ENCODE data around the gene PKD1.
"Not testable (repeated sequence)": the region's sequence is repeated elsewhere in the genome, so short reads cannot be mapped to it uniquely, and the experiment has no call there.

PKD1 gene

GRCh38 chr16:2101581-2101980 lies 34.1 kb downstream of the PKD1 start:
- not testable (repeated sequence) for H3K27me3 Mint-ChIP-seq; H3K36me3 Mint-ChIP-seq; H3K9me3 Mint-ChIP-seq (ENCODE audit: low read depth); H3K27ac Mint-ChIP-seq; H3K4me1 Mint-ChIP-seq (ENCODE audit: low read depth); H3K4me3 Mint-ChIP-seq

DNA sequence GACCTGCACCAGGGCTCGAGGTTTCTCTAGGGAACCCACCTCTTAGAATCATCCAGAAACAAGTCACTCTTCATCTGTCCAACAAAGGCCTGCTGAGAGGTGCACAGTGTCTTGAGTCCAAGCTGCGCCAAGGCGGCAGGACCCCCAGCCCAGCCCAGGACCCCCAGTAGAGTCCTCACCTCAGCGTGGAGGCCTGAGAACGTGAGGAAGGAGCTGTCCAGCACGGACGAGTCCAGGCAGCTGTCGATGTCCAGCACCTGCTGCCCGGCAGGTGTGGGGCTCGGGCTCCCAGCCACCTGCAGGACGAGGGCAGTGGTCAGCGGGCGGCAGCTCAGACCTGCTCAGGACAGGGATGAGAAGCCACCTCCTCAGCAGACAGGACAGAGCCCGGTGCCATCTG lies 38.0 kb downstream of the PKD1 start:
- not testable (repeated sequence) for H3K4me3 Mint-ChIP-seq; H3K9me3 Mint-ChIP-seq (ENCODE audit: low read depth); H3K27me3 Mint-ChIP-seq; H3K27ac Mint-ChIP-seq; H3K36me3 Mint-ChIP-seq; H3K4me1 Mint-ChIP-seq (ENCODE audit: low read depth)

- H3K27me3 Mint-ChIP-seq, result no peaks in the 10 kb centered on the region
- no peak overlapping the region for H3K27ac Mint-ChIP-seq
- no peak overlapping the region for H3K4me3 Mint-ChIP-seq
- H3K4me1 Mint-ChIP-seq (ENCODE audit: low read depth), result no peaks in the 10 kb centered on the region
- H3K9me3 Mint-ChIP-seq (ENCODE audit: low read depth), result no peaks in the 10 kb centered on the region
- no peaks in the 10 kb centered on the region for H3K36me3 Mint-ChIP-seq
These were observed 38.7 kb downstream of the PKD1 start for GRCh38 chr16:2096853-2097595.

- no peaks in the 10 kb centered on the region for H3K36me3 Mint-ChIP-seq
- H3K27me3 Mint-ChIP-seq, result no peaks in the 10 kb centered on the region
- H3K4me3 Mint-ChIP-seq, result no peak overlapping the region
- no peaks in the 10 kb centered on the region for H3K9me3 Mint-ChIP-seq (ENCODE audit: low read depth)
- no peaks in the 10 kb centered on the region for H3K4me1 Mint-ChIP-seq (ENCODE audit: low read depth)
- no peak overlapping the region for H3K27ac Mint-ChIP-seq
These were observed 39.6 kb downstream of the PKD1 start for GRCh38 chr16:2095918-2096582.

DNA sequence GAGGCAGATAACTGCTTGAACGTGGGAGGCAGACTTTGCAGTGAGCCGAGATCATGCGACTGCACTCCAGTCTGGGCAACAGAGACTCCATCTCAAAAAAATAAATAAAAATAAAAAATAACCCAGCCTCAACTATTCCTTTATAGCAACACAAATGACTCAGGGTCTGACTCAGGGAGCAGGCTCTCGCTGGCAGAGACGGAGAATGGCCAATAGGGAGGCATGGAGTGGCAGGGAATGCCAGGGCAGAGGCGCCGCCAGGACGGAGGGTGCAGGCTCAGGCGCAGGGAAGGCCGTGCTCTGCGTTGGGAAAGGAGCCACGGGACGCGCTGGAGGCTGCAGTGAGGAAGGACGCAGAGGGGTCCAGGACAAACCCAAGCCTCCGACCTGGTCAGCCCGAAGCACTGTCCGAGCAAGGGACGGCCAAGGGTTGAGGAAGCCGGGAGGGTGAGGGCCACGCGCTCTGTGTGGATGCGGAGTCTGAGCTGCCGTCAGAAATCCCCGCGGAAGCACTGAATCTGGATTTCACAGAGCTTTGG lies 40.3 kb downstream of the PKD1 start:
- Mint-ChIP-seq H3K4me3 (no peak overlapping the region), H3K36me3 (no peaks in the 10 kb centered on the region), H3K9me3 (ENCODE audit: low read depth) (no peaks in the 10 kb centered on the region), H3K27ac (no peak overlapping the region), H3K27me3 (no peaks in the 10 kb centered on the region), H3K4me1 (ENCODE audit: low read depth) (no peaks in the 10 kb centered on the region)

- no peak overlapping the region for H3K27ac Mint-ChIP-seq
- no peak overlapping the region for H3K4me3 Mint-ChIP-seq
- H3K27me3 Mint-ChIP-seq, result no peaks in the 10 kb centered on the region
- H3K4me1 Mint-ChIP-seq (ENCODE audit: low read depth), result no peaks in the 10 kb centered on the region
- H3K36me3 Mint-ChIP-seq, result no peaks in the 10 kb centered on the region
- H3K9me3 Mint-ChIP-seq (ENCODE audit: low read depth), result no peaks in the 10 kb centered on the region
These were observed 41.9 kb downstream of the PKD1 start for GRCh38 chr16:2093793-2094192.

DNA sequence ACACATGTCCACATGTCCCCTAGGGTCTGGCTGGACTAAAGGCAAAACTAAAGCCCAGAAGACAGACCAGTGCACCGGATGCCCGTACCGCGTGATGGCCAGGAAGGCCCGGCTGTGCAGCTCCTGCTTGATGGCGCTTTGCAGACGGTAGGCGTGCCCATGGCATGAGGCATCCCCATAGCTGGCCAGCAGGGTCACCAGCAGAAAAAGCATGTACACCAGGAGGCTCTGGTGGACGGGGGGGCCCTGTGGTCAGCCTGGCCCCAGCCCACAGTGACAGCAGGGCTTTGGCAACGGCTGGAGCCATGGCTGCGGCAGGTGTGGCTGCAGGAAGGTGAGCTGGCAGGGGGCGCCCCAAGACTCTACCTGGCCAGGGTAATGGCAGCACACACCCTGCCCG lies 42.8 kb downstream of the PKD1 start:
- no peaks in the 10 kb centered on the region for H3K4me1 Mint-ChIP-seq (ENCODE audit: low read depth)
- no peaks in the 10 kb centered on the region for H3K27me3 Mint-ChIP-seq
- H3K36me3 Mint-ChIP-seq, result no peaks in the 10 kb centered on the region
- no peaks in the 10 kb centered on the region for H3K9me3 Mint-ChIP-seq (ENCODE audit: low read depth)
- H3K4me3 Mint-ChIP-seq, result no peak overlapping the region
- H3K27ac Mint-ChIP-seq, result no peak overlapping the region

GRCh38 chr16:2092256-2092620 lies 43.5 kb downstream of the PKD1 start:
- no peaks in the 10 kb centered on the region for H3K36me3 Mint-ChIP-seq

GRCh38 chr16:2091547-2092255 lies 44.0 kb downstream of the PKD1 start:
- Mint-ChIP-seq H3K27me3 (no peaks in the 10 kb centered on the region), H3K4me1 (ENCODE audit: low read depth) (no peaks in the 10 kb centered on the region), H3K27ac (no peak overlapping the region)

More at GRCh38 chr16:2092256-2092620, 43.5 kb downstream of the PKD1 start:
- Mint-ChIP-seq H3K4me1 (ENCODE audit: low read depth) (no peaks in the 10 kb centered on the region), H3K27me3 (no peaks in the 10 kb centered on the region), H3K27ac (no peak overlapping the region), H3K4me3 (no peak overlapping the region), H3K9me3 (ENCODE audit: low read depth) (no peaks in the 10 kb centered on the region)

DNA sequence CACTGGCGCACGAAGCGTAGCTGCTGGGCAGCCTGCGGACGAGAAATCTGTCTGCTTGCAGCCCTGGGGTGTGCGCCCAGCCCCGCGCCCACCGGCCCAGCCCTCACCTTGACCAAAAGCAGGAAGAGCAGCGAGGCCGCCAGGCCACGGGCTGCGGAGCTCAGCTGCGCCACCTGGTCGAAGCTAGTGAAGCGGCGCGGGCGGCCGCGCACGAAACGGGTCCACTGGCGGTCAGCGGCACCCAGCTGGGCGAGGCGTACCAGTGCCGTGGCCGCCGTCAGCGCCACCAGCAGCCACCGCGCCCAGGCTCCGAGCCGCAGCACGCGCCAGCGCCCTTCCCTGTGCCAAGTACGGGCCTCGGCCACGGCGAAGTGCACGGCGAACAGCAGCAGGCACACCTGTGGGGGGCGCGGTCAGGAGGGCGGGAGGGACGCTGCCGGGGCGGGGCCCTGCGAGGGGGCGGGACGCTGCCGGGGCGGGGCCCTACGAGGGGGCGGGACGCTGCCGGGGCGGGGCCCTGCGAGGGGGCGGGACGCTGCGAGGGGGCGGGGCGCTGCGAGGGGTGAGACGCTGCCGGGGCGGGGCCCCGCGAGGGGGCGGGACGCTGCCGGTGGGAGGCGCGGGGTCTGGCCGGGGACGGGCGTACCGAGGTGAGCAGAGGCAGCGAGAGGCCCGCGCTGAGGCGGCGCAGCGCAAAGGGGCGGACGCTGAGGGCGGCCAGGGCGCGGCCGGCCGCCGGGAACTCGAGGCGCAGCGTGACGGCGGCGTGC lies 44.7 kb downstream of the PKD1 start:
- Mint-ChIP-seq H3K4me1 (ENCODE audit: low read depth) (no peaks in the 10 kb centered on the region), H3K27me3 (no peaks in the 10 kb centered on the region), H3K36me3 (no peaks in the 10 kb centered on the region), H3K4me3 (no peak overlapping the region), H3K27ac (no peak overlapping the region), H3K9me3 (ENCODE audit: low read depth) (no peaks in the 10 kb centered on the region)

More at GRCh38 chr16:2091547-2092255, 44.0 kb downstream of the PKD1 start:
- no peaks in the 10 kb centered on the region for H3K9me3 Mint-ChIP-seq (ENCODE audit: low read depth)
- H3K4me3 Mint-ChIP-seq, result no peak overlapping the region
- H3K36me3 Mint-ChIP-seq, result no peaks in the 10 kb centered on the region

GRCh38 chr16:2090481-2090776 lies 45.3 kb downstream of the PKD1 start:
- no peaks in the 10 kb centered on the region for H3K9me3 Mint-ChIP-seq (ENCODE audit: low read depth)
- no peaks in the 10 kb centered on the region for H3K4me1 Mint-ChIP-seq (ENCODE audit: low read depth)
- H3K4me3 Mint-ChIP-seq, result no peak overlapping the region
- no peak overlapping the region for H3K27ac Mint-ChIP-seq
- H3K27me3 Mint-ChIP-seq, result no peaks in the 10 kb centered on the region
- no peaks in the 10 kb centered on the region for H3K36me3 Mint-ChIP-seq

DNA sequence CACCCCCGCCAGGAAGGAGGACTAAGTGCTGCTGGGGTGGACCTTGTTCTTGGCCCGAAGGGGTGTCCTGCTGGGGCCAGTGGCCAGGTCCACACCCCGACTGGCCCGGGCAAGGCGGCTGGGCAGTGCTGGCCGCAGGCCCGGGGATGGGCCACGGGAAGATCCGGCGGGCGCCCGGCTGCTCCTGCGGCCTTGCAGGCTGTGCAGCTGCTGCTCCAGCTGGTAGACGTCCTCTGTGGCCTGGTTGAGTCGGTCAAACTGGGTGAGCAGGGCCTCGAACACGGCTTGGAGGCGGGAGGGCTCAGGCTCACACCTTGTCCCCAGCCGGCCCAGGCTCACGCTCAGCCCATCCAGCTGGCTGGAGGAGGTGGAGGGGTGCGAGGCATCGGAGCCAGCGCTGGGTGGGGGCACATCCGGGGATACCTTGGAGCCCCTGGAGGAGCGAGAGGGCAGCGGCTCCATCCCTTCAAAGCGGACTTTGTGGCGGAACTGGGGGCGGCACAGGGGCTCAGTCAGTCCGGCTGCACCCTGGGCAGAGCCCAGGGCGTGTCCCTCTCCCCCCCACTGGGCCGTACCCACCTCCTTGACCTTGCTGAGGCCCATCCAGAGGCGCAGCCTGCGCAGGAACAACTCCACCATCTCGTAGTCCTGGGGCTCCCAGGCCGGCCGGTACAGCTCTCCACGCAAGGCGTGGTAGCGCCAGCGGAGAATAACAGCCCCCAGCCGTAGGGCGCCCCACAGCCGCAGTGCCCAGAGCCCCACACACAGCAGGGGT lies 45.8 kb downstream of the PKD1 start:
- Mint-ChIP-seq H3K4me3 (no peak overlapping the region), H3K4me1 (ENCODE audit: low read depth) (no peaks in the 10 kb centered on the region), H3K27me3 (no peaks in the 10 kb centered on the region), H3K27ac (no peak overlapping the region), H3K36me3 (no peaks in the 10 kb centered on the region), H3K9me3 (ENCODE audit: low read depth) (no peaks in the 10 kb centered on the region)

DNA sequence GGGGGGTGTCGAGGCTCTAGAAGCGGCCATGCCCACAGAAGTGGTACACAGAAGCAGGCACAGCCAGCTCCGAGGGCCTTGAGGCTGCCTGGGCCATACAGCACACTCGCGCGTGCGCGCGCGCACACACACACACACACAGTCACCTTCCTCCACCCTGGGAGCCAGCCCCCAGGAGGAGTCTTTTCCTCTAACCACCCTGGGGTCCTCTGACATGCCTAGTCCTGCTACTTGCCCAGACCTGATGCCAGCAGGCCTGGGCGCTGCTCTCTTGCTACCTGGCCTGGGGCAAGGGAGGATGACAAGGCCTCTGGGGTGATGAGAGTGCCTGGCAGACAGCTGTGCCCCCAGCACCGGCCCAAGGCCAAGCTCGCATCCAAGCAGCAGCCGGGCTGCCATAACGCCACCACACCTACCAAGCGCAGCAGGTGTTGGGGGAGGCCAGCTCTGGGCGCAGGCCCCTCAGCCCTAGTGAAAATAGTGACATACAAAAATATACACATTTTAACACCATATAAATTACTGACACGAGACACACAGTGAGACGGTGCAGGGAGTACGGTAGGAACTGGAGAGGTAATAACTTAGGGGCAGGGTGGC lies 46.8 kb downstream of the PKD1 start:
- H3K4me3 Mint-ChIP-seq, result no peak overlapping the region
- H3K36me3 Mint-ChIP-seq, result no peaks in the 10 kb centered on the region
- H3K4me1 Mint-ChIP-seq (ENCODE audit: low read depth), result no peaks in the 10 kb centered on the region
- no peaks in the 10 kb centered on the region for H3K27me3 Mint-ChIP-seq
- H3K9me3 Mint-ChIP-seq (ENCODE audit: low read depth), result no peaks in the 10 kb centered on the region
- no peak overlapping the region for H3K27ac Mint-ChIP-seq
